ENCODE measurements around the gene FRMD4B.

The FRMD4B gene

DNA sequence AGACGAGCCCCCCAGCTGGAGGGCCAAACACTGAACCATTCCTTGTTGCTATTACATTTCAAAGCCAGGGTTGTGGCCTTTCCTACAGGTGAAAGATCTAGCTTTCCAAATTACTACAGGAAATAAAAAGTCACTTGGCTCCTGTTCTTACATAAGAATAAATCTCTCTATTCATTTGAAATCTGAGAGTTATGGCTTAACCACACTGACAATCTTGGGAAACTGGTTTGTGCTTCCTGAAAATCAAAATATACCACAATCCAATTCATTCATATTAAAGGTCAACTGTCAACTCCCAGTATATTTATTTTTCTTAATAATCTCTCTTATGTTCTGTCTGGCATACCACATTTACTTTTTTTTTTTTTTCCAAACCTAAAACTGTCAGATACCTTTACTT is 159.8 kb downstream of the FRMD4B start:
- WGBS (ENCODE audit: extremely low coverage, insufficient coverage, insufficient read length) = no CpG with 5 or more reads among the region's 1 CpG
- Histone ChIP-seq H2AK5ac (ENCODE audit: low read length) (no peak overlapping the region), H4K12ac (ENCODE audit: low read depth, low read length) (no peak overlapping the region), H3K27ac (ENCODE audit: low read depth, low read length) (no peak overlapping the region), H2BK12ac (ENCODE audit: low read length) (no peak overlapping the region), H3K4ac (ENCODE audit: low read depth, low read length) (no peak overlapping the region), H3K14ac (ENCODE audit: low read length) (no peak overlapping the region), H2BK120ac (ENCODE audit: insufficient read depth, low read length, poor library complexity) (no peak overlapping the region), H3K18ac (ENCODE audit: low read length) (no peak overlapping the region), H4K91ac (ENCODE audit: low read depth, low read length) (no peak overlapping the region), H3K27me3 (ENCODE audit: insufficient read depth, low read length) (no peaks in the 10 kb centered on the region), H3K4me1 (ENCODE audit: control insufficient read depth in 1 of 2, insufficient read depth in 2 of 2, low read length in 2 of 2) (peaks cover under 1 to 1% of the 10 kb centered on the region in 2 experiments), H3K9ac (ENCODE audit: low read length) (no peak overlapping the region), H4K8ac (ENCODE audit: low read depth, low read length) (no peak overlapping the region), H3K23ac (ENCODE audit: low read length) (no peak overlapping the region), H3K4me2 (ENCODE audit: low read length) (no peak overlapping the region), H3K9me3 (ENCODE audit: insufficient read depth, low read depth, low read length) (no peaks in the 10 kb centered on the region), H2AFZ (ENCODE audit: insufficient read depth, low read length, poor library complexity) (no peak overlapping the region), H3K79me2 (ENCODE audit: control insufficient read depth, insufficient read depth, low read length, poor library complexity) (no peaks in the 10 kb centered on the region), H3K36me3 (ENCODE audit: control insufficient read depth in 1 of 2, insufficient read depth in 2 of 2, low read length in 2 of 2) (peaks cover 0 to 2% of the 10 kb centered on the region in 2 experiments), H3K79me1 (ENCODE audit: low read length) (peaks cover 3% of the 10 kb centered on the region), H3K4me3 (ENCODE audit: low read depth, low read length) (no peak overlapping the region), H2BK5ac (ENCODE audit: low read depth, low read length, poor library complexity) (no peak overlapping the region)
- no peak for DNase-seq

DNA sequence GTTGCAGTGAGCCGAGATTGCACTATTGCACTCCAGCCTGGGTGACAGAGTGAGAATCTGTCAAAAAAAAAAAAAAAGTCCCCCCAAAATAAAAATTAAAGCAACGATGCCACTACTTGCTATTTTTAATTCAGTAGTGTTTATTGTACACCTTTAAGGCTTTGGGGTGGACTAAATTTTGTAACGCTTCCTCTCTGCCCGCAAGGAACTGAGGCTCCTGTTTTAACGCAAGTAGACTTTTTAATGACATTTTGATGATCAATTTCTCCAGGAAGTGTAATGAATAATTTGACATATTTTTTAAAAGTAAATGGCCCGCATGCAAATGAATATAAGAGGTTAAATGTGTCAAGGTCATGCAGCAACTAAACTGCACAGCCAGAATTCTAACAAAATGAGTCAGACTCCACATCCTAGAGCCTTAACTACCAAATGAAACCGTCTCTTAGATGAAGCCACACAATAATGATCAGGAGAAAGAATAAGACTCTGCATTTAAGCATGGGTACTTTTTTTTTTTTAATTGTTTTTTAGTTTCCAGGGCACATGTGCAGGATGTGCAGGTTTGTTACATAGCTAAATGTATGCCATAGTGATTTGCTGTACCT is 166.7 kb downstream of the FRMD4B start:
- Histone ChIP-seq H3K14ac (ENCODE audit: low read length) (no peak overlapping the region), H4K91ac (ENCODE audit: low read depth, low read length) (no peak overlapping the region), H3K4me1 (ENCODE audit: control insufficient read depth in 1 of 2, insufficient read depth in 2 of 2, low read length in 2 of 2) (no peaks in the 10 kb centered on the region), H2BK5ac (ENCODE audit: low read depth, low read length, poor library complexity) (no peak overlapping the region), H2AFZ (ENCODE audit: insufficient read depth, low read length, poor library complexity) (no peak overlapping the region), H3K18ac (ENCODE audit: low read length) (no peak overlapping the region), H3K27ac (ENCODE audit: low read depth, low read length) (no peak overlapping the region), H3K4me2 (ENCODE audit: low read length) (no peak overlapping the region), H3K27me3 (ENCODE audit: insufficient read depth, low read length) (no peaks in the 10 kb centered on the region), H3K4ac (ENCODE audit: low read depth, low read length) (no peak overlapping the region), H3K9me3 (ENCODE audit: insufficient read depth, low read depth, low read length) (no peaks in the 10 kb centered on the region), H2BK12ac (ENCODE audit: low read length) (no peak overlapping the region), H2BK120ac (ENCODE audit: insufficient read depth, low read length, poor library complexity) (no peak overlapping the region), H3K23ac (ENCODE audit: low read length) (no peak overlapping the region), H3K79me2 (ENCODE audit: control insufficient read depth, insufficient read depth, low read length, poor library complexity) (no peaks in the 10 kb centered on the region), H3K9ac (ENCODE audit: low read length) (no peak overlapping the region), H3K4me3 (ENCODE audit: low read depth, low read length) (no peak overlapping the region), H4K12ac (ENCODE audit: low read depth, low read length) (no peak overlapping the region), H3K79me1 (ENCODE audit: low read length) (no peaks in the 10 kb centered on the region), H3K36me3 (ENCODE audit: control insufficient read depth in 1 of 2, insufficient read depth in 2 of 2, low read length in 2 of 2) (peaks cover 2 to 5% of the 10 kb centered on the region in 2 experiments), H4K8ac (ENCODE audit: low read depth, low read length) (no peak overlapping the region), H2AK5ac (ENCODE audit: low read length) (no peak overlapping the region)
- no peak for DNase-seq
- WGBS (ENCODE audit: extremely low coverage, insufficient coverage, insufficient read length) = no CpG with 5 or more reads among the region's 7 CpGs

DNA sequence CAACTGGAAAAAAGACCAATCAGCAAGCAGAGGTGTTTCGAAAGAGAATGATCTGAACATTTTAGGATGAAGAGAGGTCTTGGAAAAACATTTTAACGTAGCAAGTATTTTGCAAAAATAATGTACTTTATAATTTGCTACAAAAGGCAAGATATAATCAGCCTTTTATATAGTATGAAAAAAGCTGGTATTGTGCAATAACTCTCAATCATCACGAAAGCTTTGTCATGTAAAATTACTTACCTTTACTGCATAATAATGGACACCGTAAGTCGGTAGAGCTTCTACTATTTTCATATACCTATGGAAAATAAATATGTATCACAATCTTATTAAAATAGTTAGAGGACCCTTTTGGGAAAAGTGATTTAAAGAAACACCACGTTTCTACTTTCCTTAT is 167.8 kb downstream of the FRMD4B start:
- Histone ChIP-seq H3K23ac (ENCODE audit: low read length) (no peak overlapping the region), H3K4ac (ENCODE audit: low read depth, low read length) (no peak overlapping the region), H4K91ac (ENCODE audit: low read depth, low read length) (no peak overlapping the region), H3K4me1 (ENCODE audit: control insufficient read depth in 1 of 2, insufficient read depth in 2 of 2, low read length in 2 of 2) (no peaks in the 10 kb centered on the region), H4K12ac (ENCODE audit: low read depth, low read length) (no peak overlapping the region), H3K9ac (ENCODE audit: low read length) (no peak overlapping the region), H3K9me3 (ENCODE audit: insufficient read depth, low read depth, low read length) (no peaks in the 10 kb centered on the region), H2BK12ac (ENCODE audit: low read length) (no peak overlapping the region), H3K18ac (ENCODE audit: low read length) (no peak overlapping the region), H3K79me1 (ENCODE audit: low read length) (no peaks in the 10 kb centered on the region), H3K14ac (ENCODE audit: low read length) (no peak overlapping the region), H3K36me3 (ENCODE audit: control insufficient read depth in 1 of 2, insufficient read depth in 2 of 2, low read length in 2 of 2) (peaks cover 3 to 4% of the 10 kb centered on the region in 2 experiments), H2BK120ac (ENCODE audit: insufficient read depth, low read length, poor library complexity) (no peak overlapping the region), H4K8ac (ENCODE audit: low read depth, low read length) (no peak overlapping the region), H3K79me2 (ENCODE audit: control insufficient read depth, insufficient read depth, low read length, poor library complexity) (no peaks in the 10 kb centered on the region), H3K4me3 (ENCODE audit: low read depth, low read length) (no peak overlapping the region), H3K4me2 (ENCODE audit: low read length) (no peak overlapping the region), H2AK5ac (ENCODE audit: low read length) (no peak overlapping the region), H2AFZ (ENCODE audit: insufficient read depth, low read length, poor library complexity) (no peak overlapping the region), H2BK5ac (ENCODE audit: low read depth, low read length, poor library complexity) (no peak overlapping the region), H3K27me3 (ENCODE audit: insufficient read depth, low read length) (no peaks in the 10 kb centered on the region), H3K27ac (ENCODE audit: low read depth, low read length) (no peak overlapping the region)
- no peak for DNase-seq
- no CpG with 5 or more reads among the region's 6 CpGs for WGBS (ENCODE audit: extremely low coverage, insufficient coverage, insufficient read length)

DNA sequence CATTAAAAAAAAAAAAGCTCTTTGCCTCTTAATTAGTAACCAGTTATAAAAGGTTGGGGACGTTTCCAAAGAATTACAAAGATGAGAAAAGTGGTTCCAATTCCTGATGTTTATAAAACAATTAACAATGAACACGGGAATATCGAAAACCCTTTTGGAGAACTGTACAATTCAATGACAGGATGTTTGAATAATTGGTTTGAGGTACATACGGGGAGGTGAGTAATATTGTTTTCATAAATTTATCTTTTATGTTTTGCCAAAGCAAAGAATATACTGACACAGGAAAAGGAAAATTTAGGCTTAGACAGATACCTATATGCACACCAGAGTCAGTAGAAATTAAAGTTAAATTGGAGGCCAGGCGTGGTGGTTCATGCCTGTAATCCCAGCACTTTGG is 168.9 kb downstream of the FRMD4B start:
- Histone ChIP-seq H2AFZ (ENCODE audit: insufficient read depth, low read length, poor library complexity) (no peak overlapping the region), H3K79me2 (ENCODE audit: control insufficient read depth, insufficient read depth, low read length, poor library complexity) (no peaks in the 10 kb centered on the region), H3K27ac (ENCODE audit: low read depth, low read length) (no peak overlapping the region), H4K12ac (ENCODE audit: low read depth, low read length) (no peak overlapping the region), H3K4ac (ENCODE audit: low read depth, low read length) (no peak overlapping the region), H3K14ac (ENCODE audit: low read length) (no peak overlapping the region), H3K27me3 (ENCODE audit: insufficient read depth, low read length) (no peaks in the 10 kb centered on the region), H2AK5ac (ENCODE audit: low read length) (no peak overlapping the region), H4K91ac (ENCODE audit: low read depth, low read length) (no peak overlapping the region), H3K23ac (ENCODE audit: low read length) (no peak overlapping the region), H3K18ac (ENCODE audit: low read length) (no peak overlapping the region), H2BK12ac (ENCODE audit: low read length) (no peak overlapping the region), H3K4me1 (ENCODE audit: control insufficient read depth in 1 of 2, insufficient read depth in 2 of 2, low read length in 2 of 2) (no peaks in the 10 kb centered on the region), H3K4me3 (ENCODE audit: low read depth, low read length) (no peak overlapping the region), H3K36me3 (ENCODE audit: control insufficient read depth in 1 of 2, insufficient read depth in 2 of 2, low read length in 2 of 2) (peaks cover 3% of the 10 kb centered on the region in 2 experiments), H4K8ac (ENCODE audit: low read depth, low read length) (no peak overlapping the region), H2BK5ac (ENCODE audit: low read depth, low read length, poor library complexity) (no peak overlapping the region), H2BK120ac (ENCODE audit: insufficient read depth, low read length, poor library complexity) (no peak overlapping the region), H3K4me2 (ENCODE audit: low read length) (no peak overlapping the region), H3K9ac (ENCODE audit: low read length) (no peak overlapping the region), H3K9me3 (ENCODE audit: insufficient read depth, low read depth, low read length) (no peaks in the 10 kb centered on the region), H3K79me1 (ENCODE audit: low read length) (no peaks in the 10 kb centered on the region)
- no CpG with 5 or more reads among the region's 5 CpGs for WGBS (ENCODE audit: extremely low coverage, insufficient coverage, insufficient read length)
- no peak for DNase-seq
